Measurements from ENCODE around the gene ADAM33. TPM values are rescaled to one million over a fixed set of nuclear protein-coding genes. Genes with fewer than 3 reads are reported as not detected.

ADAM33 gene
- total RNA-seq, 2 donors from 2014 or later, result not detected

DNA sequence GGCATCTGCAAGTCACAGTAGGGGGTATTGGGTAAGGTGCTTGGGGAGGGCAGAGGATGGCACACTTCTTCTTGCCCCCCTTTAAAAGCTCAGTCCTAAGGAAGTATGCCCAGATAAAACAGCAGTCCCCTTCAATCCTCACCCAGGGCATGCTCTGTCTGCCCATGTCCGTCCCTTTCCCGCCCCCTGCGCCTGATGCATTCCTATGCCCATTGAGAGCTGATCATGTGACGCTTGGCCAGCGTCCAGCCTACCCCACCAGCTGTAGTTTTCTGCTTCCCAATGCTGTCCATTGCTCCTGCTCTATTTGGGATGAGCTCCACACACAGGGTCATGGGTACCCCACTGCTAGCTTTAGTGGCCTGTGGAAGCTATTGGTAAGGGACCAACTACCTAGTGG is 22.3 kb upstream of the ADAM33 start:
- H3K9me3 Mint-ChIP-seq, result no peaks in the 10 kb centered on the region
- no peaks in the 10 kb centered on the region for H3K27me3 Mint-ChIP-seq (ENCODE audit: low read depth)
- ATAC-seq (replicated peaks in 1 of 2), result no peak
- no peaks in the 10 kb centered on the region for H3K4me1 Mint-ChIP-seq (ENCODE audit: low read depth)
- H3K27ac Mint-ChIP-seq, result no peak overlapping the region
- no peak overlapping the region for H3K4me3 Mint-ChIP-seq
- DNase-seq, result no peak
- no peaks in the 10 kb centered on the region for H3K36me3 Mint-ChIP-seq (ENCODE audit: insufficient read depth in 2 of 2)

DNA sequence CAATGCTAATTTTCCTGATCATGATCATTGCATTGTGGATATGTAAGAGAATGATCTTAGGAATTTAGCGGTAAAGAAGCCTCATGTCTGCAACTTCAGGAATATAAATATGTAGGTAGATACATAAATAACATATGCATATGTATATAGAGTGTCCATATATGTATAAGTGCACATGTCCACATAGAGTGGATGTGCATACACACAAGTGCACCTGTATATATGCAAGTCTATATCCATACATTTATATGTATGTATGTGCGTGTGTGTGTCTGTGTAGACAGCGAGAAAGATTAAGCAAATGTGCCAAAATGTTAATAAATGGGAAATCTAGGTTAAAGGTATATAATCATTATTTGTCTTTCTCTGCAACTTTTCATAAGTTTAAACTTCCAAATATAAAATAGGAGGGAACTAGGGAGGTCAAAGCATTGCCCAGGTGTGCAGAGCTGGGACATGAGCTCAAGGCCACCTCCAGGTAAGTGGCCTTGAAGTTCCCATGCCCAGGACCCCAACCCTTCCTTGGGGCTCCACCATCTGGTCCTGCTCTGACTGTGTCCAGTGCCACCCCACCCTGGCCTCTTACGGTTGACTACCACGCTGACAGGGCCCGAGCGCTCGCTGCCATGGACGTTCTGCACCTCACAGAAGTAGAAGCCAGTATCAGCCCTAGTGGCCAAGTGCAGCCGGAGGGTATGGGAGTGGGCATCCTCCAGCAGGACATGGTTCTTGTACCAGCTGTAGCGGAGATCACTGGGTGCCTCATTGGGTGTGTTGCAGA is 21.0 kb upstream of the ADAM33 start:
- no peak for ATAC-seq (replicated peaks in 1 of 2)
- no peaks in the 10 kb centered on the region for H3K27me3 Mint-ChIP-seq (ENCODE audit: low read depth)
- no peaks in the 10 kb centered on the region for H3K9me3 Mint-ChIP-seq
- no peak for DNase-seq
- H3K4me1 Mint-ChIP-seq (ENCODE audit: low read depth), result no peaks in the 10 kb centered on the region
- H3K36me3 Mint-ChIP-seq (ENCODE audit: insufficient read depth in 2 of 2), result no peaks in the 10 kb centered on the region
- H3K27ac Mint-ChIP-seq, result no peak overlapping the region
- H3K4me3 Mint-ChIP-seq, result no peak overlapping the region

DNA sequence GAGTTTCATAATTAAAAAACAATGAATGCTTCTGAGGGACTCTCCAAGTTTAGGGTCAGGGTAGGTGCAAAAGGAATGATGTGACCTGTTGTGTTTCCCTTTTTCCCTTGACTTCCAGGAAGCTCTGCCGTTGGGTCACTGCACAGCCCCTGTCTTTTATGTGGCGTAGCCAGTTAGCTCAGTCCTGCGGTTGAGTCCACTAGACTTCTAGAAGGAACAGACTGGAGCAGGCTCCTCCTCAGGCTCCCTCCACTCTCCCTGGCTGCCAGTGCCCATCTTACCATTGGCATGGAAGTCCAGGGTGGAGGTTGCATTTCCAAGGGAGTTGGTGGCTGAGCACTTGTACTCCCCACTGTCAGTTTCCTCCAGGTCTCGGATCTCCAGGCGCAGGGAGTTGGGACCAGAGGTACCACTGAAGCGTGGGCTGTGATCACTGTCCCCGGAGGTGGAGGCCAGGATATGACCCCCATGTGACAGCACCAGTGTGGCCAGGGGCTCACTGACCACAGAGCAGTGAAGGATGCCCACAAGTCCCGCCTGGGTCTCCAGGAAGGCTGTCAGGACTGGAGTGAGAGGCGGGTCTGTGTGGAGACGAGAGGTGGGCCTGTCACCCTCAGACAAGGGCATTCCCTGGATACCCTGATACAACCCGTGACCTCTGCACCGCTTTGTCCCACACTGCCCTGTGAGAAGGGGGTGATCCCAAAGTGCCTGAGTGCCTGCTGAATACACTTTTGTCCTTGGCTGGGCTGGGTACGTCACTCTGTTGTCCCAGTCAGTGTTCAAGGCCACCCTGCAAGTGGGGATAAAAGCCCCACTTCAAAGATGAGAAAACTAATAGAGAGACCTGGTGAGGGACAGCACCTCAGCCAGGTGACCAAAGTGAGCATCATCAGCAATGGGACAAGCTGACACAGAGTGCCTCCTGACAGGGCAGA is 19.5 kb upstream of the ADAM33 start:
- Mint-ChIP-seq H3K4me1 (ENCODE audit: low read depth) (no peaks in the 10 kb centered on the region), H3K36me3 (ENCODE audit: insufficient read depth in 2 of 2) (no peaks in the 10 kb centered on the region), H3K27me3 (ENCODE audit: low read depth) (no peaks in the 10 kb centered on the region), H3K27ac (no peak overlapping the region), H3K4me3 (no peak overlapping the region), H3K9me3 (no peaks in the 10 kb centered on the region)
- DNase-seq (no peak), ATAC-seq (replicated peaks in 1 of 2) (no peak)

- Mint-ChIP-seq H3K27ac (no peak overlapping the region), H3K36me3 (ENCODE audit: insufficient read depth in 2 of 2) (no peaks in the 10 kb centered on the region), H3K9me3 (no peaks in the 10 kb centered on the region), H3K4me3 (no peak overlapping the region), H3K4me1 (ENCODE audit: low read depth) (no peaks in the 10 kb centered on the region), H3K27me3 (ENCODE audit: low read depth) (no peaks in the 10 kb centered on the region)
- DNase-seq (no peak), ATAC-seq (replicated peaks in 1 of 2) (no peak)
These were observed 17.2 kb upstream of the ADAM33 start for GRCh38 chr20:3699037-3699436.

DNA sequence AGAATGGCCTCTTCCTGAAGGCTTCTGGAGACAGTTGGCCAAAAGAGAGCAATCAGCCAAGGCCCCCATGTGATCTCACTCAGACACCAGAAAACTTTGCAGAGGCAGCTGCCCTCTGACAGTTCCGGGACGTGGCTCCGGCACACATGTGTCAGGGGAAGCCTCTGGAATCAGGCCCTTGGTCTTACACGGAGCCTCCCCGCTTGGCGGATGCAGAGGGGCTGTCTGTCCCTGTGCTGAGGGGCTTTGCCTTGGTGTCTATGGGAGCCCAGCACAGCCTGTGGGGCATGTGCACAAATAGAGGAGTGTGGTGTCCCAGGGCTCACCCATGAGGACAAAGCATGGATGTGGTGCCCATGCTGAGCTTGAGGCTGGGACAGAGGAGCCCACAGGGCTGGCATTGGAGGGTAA is 16.8 kb upstream of the ADAM33 start:
- no peak overlapping the region for H3K4me3 Mint-ChIP-seq
- H3K9me3 Mint-ChIP-seq, result no peaks in the 10 kb centered on the region
- H3K36me3 Mint-ChIP-seq (ENCODE audit: insufficient read depth in 2 of 2), result no peaks in the 10 kb centered on the region
- no peak for DNase-seq
- no peak for ATAC-seq (replicated peaks in 1 of 2)
- H3K27ac Mint-ChIP-seq, result no peak overlapping the region
- no peaks in the 10 kb centered on the region for H3K27me3 Mint-ChIP-seq (ENCODE audit: low read depth)
- H3K4me1 Mint-ChIP-seq (ENCODE audit: low read depth), result no peaks in the 10 kb centered on the region

- no peak overlapping the region for H3K4me3 Mint-ChIP-seq
- no peak overlapping the region for H3K27ac Mint-ChIP-seq
- H3K4me1 Mint-ChIP-seq (ENCODE audit: low read depth), result no peaks in the 10 kb centered on the region
- H3K27me3 Mint-ChIP-seq (ENCODE audit: low read depth), result no peaks in the 10 kb centered on the region
- H3K36me3 Mint-ChIP-seq (ENCODE audit: insufficient read depth in 2 of 2), result no peaks in the 10 kb centered on the region
- ATAC-seq (replicated peaks in 1 of 2) (no peak), DNase-seq (no peak)
- no peaks in the 10 kb centered on the region for H3K9me3 Mint-ChIP-seq
These were observed 15.9 kb upstream of the ADAM33 start for GRCh38 chr20:3697588-3698305.

- H3K4me3 Mint-ChIP-seq, result no peak overlapping the region
- no peaks in the 10 kb centered on the region for H3K36me3 Mint-ChIP-seq (ENCODE audit: insufficient read depth in 2 of 2)
- no peak for DNase-seq
- ATAC-seq (replicated peaks in 1 of 2), result no peak
- no peaks in the 10 kb centered on the region for H3K4me1 Mint-ChIP-seq (ENCODE audit: low read depth)
- H3K27me3 Mint-ChIP-seq (ENCODE audit: low read depth), result no peaks in the 10 kb centered on the region
- H3K27ac Mint-ChIP-seq, result no peak overlapping the region
- H3K9me3 Mint-ChIP-seq, result no peaks in the 10 kb centered on the region
These were observed 15.2 kb upstream of the ADAM33 start for GRCh38 chr20:3696745-3697587.

GRCh38 chr20:3696200-3696599 is 14.4 kb upstream of the ADAM33 start:
- Mint-ChIP-seq H3K27ac (no peak overlapping the region), H3K4me1 (ENCODE audit: low read depth) (no peaks in the 10 kb centered on the region), H3K36me3 (ENCODE audit: insufficient read depth in 2 of 2) (no peaks in the 10 kb centered on the region), H3K27me3 (ENCODE audit: low read depth) (no peaks in the 10 kb centered on the region), H3K4me3 (no peak overlapping the region), H3K9me3 (no peaks in the 10 kb centered on the region)
- no peak for DNase-seq
- ATAC-seq (replicated peaks in 1 of 2), result no peak

DNA sequence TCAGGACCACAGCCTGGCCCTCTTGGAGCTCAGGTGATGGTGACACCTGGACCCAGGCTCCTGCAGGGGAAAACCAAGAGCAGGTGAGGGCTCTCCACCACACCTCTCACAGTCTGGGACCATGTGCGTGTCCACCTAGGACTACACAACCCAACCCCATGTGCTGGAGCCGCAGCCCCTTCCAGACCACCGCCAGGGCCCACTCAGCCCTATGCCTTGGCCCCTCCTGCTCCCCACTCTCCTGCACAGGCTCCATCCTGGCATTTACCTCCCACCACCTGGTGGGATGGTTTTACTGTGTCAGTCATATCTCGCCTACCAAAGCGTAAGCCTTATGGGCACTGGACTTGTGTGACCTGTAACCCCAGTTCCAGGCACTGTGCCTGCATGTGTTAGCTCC is 13.1 kb upstream of the ADAM33 start:
- H3K27me3 Mint-ChIP-seq (ENCODE audit: low read depth), result no peaks in the 10 kb centered on the region
- DNase-seq, result no peak
- no peaks in the 10 kb centered on the region for H3K36me3 Mint-ChIP-seq (ENCODE audit: insufficient read depth in 2 of 2)
- ATAC-seq (replicated peaks in 1 of 2), result no peak
- no peaks in the 10 kb centered on the region for H3K9me3 Mint-ChIP-seq
- H3K4me1 Mint-ChIP-seq (ENCODE audit: low read depth), result no peaks in the 10 kb centered on the region
- no peak overlapping the region for H3K4me3 Mint-ChIP-seq
- H3K27ac Mint-ChIP-seq, result no peak overlapping the region

GRCh38 chr20:3693376-3693775 is 11.6 kb upstream of the ADAM33 start:
- ATAC-seq (replicated peaks in 1 of 2) (no peak), DNase-seq (no peak)
- Mint-ChIP-seq H3K27me3 (ENCODE audit: low read depth) (no peaks in the 10 kb centered on the region), H3K4me3 (no peak overlapping the region), H3K27ac (no peak overlapping the region), H3K4me1 (ENCODE audit: low read depth) (no peaks in the 10 kb centered on the region), H3K9me3 (no peaks in the 10 kb centered on the region), H3K36me3 (ENCODE audit: insufficient read depth in 2 of 2) (no peaks in the 10 kb centered on the region)

- no peak overlapping the region for H3K4me3 Mint-ChIP-seq
- no peak for ATAC-seq (replicated peaks in 1 of 2)
- H3K27me3 Mint-ChIP-seq (ENCODE audit: low read depth), result peaks cover 3% of the 10 kb centered on the region
- DNase-seq, result no peak
- no peaks in the 10 kb centered on the region for H3K36me3 Mint-ChIP-seq (ENCODE audit: insufficient read depth in 2 of 2)
- H3K4me1 Mint-ChIP-seq (ENCODE audit: low read depth), result no peaks in the 10 kb centered on the region
- no peaks in the 10 kb centered on the region for H3K9me3 Mint-ChIP-seq
- H3K27ac Mint-ChIP-seq, result no peak overlapping the region
These were observed 11.0 kb upstream of the ADAM33 start for GRCh38 chr20:3692706-3693294.

DNA sequence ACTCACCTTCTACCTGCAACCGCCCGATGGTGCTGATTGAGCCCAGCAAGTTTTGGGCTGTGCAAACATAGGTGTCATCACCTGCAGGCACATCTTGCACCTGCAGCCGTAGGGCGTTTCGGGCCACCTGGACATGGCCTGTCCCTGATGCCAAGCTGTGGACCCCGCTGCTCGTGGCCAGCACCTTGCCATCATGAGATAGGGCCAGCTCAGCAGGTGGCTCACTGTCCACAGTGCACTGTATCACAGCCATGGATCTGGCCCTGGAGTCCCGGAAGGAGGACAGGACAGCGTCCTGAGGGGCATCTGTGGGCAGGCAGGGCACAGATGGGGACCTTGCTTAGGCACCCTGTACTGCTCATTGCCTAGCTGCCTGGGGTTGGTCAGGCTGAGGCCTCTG is 10.1 kb upstream of the ADAM33 start:
- Mint-ChIP-seq H3K4me3 (no peak overlapping the region), H3K4me1 (ENCODE audit: low read depth) (no peaks in the 10 kb centered on the region), H3K36me3 (ENCODE audit: insufficient read depth in 2 of 2) (no peaks in the 10 kb centered on the region), H3K9me3 (no peaks in the 10 kb centered on the region), H3K27me3 (ENCODE audit: low read depth) (peaks cover 12% of the 10 kb centered on the region), H3K27ac (no peak overlapping the region)
- DNase-seq, result no peak
- no peak for ATAC-seq (replicated peaks in 1 of 2)
